ENCODE measurements around the gene TBC1D17.

Gene TBC1D17

DNA sequence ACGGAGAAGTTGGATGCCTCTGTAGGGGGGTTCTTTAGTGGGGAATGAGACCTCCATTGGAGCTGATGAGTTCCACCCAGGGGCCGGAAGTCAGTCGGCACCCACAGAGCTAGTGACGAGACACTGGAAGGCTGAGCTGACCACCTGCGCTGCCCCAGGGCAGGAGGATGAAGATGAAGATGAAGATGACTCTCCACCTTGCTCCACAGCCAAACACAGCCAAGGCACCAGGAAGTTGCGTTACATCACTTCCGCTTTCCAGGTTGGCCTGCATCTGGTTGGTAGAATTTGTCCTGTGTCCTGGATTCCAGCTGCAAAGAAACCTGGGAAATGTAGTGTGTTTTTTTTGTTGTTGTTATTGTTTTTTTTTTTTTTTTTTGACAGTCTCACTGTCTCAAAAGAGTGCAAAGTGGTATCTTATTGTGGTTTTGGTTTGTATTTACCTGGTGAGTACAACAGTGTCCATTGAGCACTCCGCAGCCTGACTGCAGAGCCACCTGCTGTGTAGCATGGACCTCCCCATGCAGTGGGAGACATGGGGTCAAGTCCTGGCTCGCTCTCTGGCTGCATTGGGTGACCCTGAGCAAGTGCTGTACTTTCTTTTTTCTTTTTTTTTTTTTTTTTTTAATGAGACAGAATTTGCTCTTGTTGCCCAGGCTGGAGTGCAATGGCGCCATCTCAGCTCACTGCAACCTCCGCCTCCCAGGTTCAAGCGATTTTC lies 1.9 kb downstream of the TBC1D17 start:
- no peak for DNase-seq

DNA sequence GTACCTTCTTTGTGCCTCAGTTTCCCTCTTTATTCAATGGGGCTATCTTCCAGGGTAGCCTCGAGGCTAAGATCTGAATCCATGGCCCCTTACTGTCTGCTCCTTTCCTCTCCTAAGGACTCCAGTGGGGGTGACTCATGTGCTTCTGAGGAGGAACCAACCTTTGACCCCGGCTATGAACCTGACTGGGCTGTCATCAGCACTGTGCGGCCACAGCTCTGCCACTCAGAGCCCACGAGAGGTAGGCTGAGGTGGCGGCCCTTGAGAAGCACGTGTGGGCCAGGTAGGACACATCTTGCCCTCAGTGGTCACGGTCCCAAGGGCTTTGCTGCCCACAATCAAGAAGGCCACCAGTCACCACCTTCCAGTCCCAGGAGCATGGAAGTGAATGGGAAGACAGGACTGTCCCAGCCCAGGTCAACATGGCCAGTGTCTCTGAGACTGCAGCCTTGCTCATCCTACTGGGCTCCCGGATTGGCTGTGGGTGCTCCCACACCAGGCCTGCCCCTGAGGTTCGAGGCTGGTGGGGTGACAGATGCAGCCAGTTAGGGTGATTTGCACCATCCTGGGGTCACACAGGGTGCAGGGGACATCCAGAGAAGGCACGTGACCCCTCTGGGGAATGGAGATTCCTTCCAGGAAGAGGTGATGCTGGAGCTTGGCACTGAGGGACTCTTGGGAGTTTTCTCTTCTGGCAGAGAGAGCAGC lies 2.8 kb downstream of the TBC1D17 start:
- no peak for DNase-seq

DNA sequence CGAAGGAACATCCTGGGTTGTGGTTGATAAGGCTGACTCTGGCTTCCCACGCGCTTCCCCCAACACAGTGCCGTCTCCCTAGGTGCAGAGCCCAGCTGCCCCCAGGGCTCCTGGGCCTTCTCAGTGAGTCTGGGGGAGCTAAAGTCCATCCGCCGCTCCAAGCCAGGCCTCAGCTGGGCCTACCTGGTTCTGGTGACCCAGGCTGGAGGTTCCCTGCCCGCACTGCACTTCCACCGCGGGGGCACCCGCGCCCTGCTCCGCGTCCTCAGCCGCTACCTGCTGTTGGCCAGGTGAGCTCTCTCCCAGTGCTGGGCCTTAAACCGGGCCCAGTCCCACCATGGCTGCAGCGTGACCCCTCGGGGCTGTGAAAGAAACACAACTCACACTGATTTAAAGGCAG lies 3.7 kb downstream of the TBC1D17 start:
- DNase-seq, result no peak

DNA sequence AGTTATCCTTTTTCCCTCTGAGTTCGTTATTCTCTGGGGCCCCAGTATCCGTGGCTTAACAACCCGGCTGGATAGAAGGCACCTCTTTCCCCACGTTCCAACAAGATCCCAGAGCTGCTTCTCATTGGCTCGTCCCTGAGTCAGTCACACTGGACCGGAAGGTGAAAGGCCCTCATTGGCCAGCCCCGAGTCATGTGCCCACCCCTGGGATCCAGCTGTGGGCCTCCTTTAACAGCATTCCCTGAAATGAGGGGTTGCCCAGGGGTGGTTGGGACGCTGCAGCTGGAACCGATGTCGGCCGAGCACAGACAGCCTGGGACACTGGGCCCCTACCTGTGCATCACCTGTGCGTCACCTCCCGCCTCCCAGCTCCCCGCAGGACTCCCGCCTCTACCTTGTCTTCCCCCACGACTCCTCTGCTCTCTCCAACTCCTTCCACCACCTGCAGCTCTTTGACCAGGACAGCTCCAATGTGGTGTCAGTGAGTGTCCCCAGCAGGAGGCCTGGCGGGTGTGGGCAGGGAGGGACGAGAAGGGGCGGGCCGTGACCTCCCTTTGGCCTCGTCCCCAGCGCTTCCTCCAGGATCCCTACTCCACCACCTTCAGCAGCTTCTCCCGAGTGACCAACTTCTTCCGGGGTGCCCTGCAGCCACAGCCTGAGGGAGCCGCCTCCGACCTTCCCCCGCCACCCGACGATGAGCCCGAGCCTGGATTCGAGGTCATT lies 4.3 kb downstream of the TBC1D17 start:
- no peak for DNase-seq

DNA sequence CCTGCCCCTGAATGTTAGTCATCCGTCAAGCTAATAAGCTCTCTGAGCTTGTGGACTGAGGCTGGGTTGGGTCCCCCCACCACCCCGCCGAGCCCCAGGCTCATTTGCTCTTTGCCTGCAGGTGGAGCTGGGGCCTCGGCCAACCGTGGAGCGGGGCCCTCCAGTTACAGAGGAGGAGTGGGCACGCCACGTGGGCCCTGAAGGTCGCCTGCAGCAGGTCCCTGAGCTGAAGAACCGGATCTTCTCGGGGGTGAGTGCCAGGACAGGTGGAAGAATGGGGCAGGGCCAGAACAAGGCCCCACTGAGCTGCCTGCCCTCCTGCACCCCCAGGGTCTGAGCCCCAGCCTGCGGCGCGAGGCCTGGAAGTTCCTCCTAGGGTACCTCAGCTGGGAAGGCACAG lies 5.1 kb downstream of the TBC1D17 start:
- DNase-seq, result no peak

DNA sequence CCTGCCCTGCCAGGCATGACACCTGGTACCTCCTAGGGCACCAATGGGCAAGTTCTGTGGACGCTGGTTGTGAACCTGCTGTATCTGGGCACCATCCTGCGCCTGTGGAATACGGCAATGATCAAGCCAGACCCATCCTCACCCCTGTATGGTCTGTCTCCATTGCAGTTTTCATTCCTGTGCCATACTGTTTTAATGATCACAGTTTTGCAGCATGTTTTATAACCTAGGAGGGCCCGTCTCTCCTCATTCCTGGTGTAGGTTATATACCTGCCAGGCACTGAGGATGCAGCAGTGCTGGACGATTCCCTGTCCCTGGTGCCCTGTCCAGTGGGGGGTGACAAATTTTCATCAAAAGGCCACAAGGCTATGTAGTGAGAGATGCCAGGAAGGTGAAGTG lies 5.6 kb downstream of the TBC1D17 start:
- no peak for DNase-seq

DNA sequence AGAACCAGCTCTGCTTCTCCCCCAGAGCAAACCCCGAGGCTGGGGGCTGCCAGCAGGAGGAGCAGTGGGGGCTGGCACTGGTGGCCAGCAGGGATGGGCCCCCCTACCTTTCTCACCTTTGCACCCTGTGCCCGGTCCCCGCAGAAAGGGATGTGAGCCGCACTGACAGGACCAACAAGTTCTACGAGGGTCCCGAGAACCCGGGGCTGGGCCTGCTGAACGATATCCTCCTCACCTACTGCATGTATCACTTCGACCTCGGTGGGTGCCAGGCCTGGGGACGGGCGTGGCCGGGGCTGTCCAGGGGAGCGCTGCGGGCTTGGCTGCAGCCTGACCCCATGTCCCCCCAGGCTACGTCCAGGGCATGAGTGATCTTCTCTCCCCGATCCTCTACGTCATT lies 6.6 kb downstream of the TBC1D17 start:
- no peak for DNase-seq

DNA sequence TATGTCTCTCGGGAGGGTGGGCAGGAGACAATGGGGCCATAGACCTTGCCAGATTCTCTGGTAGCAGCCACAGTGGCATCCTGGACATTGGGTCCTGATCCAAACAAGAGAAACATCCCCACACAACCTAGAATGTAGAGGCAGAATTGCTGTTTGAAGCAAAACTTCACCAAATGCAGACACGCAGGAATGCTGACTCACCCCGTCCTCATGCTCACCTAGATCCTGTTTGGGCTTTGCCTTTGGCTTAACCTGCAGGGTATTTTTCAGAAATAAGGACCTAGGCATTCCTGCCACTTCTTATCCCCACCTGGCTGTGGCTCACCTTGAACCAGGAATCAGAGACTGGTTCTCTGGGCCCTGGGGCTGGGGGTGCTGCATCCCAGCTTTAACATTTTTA lies 7.3 kb downstream of the TBC1D17 start:
- DNase-seq, result no peak

DNA sequence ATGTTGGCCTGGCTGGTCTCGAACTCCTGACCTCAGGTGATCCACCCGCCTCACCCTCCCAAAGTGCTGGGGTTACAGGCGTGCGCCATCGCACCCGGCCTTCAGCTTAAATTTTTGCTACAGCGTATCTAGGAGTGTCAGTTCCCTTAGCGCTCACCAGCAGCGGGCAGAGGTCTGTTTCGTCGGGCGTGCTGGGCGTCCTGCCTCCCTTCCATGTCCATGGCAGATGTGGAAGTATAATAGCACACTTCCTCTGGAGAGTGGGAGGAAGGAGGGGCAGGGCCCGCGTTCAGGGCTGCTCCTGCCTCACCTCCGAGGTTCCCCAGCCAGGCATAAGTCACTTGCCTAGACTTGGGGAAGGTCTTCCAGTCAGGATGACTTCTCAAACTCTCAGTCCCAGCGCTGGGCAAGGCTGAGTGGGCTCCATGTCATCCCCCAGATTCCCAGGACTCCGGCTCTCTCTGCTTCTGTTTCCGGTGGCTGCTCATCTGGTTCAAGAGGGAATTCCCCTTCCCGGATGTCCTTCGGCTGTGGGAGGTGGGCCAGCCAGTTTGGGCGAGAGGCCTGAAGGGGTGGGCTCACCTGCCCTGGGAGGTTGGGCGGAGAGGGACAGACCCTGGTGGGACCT lies 9.6 kb downstream of the TBC1D17 start:
- no peak for DNase-seq

DNA sequence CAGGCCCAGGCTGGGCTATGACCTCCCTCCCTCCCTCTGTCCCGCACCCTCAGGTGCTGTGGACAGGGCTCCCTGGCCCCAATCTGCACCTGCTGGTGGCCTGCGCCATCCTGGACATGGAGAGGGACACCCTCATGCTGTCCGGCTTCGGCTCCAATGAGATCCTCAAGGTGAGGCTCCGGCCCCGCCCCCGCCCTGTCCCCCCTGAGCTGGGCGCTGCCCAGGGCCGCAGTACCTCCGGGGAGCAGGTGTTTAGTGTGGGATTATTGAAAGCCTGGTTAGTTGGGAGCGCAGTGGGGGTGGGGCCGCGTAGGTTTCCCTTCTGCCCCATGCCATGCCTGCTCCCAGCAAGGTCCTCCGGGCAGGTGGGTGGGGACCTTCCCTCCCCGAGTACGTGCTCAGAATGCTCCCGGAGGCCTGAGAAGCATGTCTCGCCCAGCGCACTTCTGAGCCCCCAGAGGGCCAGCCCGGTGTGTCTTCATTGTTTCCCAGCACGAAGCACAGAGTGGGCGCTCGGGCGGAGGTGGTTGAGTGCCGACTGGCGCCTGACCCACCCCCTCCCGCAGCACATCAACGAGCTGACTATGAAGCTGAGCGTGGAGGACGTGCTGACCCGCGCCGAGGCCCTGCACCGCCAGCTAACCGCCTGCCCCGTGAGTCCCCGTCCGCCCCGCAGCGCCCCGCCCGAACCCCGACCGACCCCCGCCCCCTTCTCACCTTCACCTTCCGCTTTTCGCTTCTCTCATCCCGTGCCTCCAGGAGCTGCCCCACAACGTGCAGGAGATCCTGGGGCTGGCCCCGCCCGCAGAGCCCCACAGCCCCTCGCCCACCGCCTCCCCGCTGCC lies 10.4 kb downstream of the TBC1D17 start:
- DNase-seq, result no peak

DNA sequence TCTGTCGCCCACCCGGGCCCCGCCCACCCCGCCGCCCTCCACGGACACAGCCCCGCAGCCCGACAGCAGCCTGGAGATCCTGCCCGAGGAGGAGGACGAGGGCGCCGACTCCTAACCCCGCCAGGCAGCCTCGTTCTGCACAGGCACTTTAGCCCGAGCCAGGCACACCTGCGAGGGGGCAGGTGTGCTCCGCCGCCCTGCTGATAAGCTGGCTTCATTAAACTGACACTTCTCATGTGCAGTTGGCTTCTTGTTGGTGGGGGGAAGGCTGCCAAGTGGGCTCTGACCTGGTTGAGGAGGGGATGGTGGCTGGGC lies 11.0 kb downstream of the TBC1D17 start:
- DNase-seq, result no peak

DNA sequence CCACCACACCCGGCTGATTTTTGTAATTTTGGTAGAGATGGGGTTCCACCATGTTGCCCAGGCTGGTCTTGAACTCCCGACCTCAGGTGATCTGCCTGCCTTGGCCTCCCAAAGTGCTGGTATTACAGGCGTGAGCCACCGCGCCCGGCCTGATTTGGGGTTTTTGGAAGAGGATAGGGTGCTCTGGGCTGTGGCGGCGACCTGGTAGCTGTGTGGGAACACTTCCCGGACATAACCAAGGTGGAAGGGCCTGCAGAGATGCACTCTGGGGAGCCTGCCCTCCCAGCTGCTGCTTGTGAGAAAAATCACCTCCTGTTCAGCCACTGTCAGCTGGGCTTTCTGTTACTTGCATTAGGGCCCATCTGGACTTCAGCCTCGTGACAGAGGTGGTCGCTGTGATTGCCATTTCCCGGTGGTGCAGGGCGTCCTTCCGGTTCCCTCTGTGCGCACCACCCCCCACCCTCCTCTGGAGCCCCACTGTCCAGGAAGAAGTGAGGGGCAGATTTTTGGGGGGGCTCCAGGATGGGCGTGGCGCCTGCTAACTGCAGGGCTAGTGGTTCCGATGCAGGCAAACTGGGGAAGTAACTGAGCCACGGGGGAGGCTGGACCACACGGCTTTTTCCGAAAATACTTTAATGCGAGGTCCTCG lies 11.7 kb downstream of the TBC1D17 start:
- DNase-seq, result no peak

DNA sequence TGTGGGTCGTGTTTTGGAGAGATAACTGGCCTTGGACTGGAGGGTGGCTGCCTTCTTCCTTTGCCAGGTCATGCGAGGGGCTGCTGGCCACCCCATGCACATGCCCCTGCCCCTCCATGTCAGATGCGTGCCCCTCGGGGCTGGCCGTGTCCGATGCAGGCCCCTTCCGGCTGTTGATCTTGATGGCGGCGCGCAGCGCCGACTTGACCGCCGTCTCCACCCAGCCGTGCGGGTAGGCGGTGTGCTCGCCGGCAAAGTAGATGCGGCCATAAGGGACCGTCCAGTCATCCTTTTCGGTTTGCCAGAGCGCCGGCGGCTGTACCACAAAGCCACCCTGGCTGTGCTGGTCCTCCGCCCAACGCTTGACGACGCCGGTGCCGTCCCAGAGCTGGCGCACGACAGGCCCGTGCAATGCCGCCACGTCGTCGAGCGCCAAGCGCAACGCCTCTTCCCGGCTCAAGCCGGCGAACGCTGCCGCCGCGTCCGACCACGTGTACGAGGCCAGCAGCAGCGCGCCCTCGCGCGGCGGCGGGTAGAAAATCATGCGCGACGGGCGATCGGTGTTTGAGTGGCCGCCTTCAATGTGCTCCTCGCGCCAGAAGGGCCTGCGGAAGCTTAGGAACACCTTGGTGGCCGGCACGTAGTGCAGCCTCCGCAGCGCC lies 12.3 kb downstream of the TBC1D17 start:
- no peak for DNase-seq

DNA sequence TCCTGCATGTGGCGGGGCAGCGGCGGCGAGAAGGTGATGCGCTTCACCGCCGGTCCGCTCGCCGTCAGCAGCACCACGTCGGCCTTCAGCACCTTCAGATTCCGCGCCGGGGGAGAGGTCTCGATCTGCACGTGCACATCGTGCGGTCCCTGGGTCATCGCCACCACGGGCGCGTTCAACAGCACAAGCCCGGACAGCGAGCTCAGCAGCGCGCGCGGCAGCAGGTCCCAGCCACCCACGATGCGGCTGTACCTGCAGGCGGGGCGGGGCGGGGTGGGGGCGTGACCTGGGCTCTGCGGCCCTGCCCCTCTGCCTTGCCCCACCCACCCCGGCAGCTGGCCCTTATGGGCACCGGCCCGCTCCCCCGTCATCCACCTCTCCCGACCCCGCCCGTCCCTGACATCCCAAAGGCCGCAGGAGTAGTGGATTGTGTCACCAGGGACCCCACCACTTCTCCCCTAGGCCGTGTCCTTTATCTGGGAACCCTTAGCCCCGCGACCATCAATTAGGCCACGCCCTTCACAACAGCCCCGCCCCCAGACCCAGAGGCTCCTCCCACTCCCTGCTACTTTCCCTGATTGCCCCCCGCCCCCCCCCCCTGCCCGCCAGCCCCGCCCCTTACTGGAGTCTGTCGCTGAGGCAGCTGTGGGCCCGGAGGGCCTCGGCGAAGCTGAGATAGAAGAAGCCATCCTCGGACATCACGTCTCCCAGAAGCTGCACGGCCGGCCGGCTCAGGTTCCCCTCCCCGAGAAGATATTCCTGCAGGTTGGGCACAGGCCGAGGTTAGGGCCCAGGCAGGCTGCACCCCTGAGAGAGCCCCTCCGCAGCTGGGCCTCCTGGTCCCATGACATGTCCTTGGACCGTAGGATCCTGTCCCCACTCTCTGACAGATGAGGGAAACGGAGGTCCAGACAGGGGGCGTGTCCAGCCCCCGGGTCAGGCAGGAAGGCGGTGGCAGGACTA lies 13.1 kb downstream of the TBC1D17 start:
- no peak for DNase-seq

DNA sequence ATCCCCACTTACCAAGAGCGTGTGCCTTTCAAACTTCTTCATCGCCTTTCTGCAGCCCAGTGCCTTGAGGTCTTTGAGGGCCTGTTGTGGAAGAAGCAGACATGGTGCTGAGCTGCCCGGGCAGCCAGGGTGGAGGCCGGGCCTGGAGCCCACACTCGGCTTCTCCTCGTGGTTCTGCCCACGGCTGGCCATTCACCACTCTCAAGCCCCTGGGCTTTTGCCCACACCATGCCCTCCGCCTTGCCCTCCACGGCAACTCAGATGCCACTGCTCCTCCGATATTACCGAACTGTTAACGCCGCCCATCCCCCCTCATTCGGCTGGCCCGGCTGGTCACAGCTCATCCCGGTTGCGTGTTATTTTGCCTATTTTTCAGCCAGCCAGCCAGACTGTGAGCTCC lies 13.9 kb downstream of the TBC1D17 start:
- DNase-seq, result no peak

DNA sequence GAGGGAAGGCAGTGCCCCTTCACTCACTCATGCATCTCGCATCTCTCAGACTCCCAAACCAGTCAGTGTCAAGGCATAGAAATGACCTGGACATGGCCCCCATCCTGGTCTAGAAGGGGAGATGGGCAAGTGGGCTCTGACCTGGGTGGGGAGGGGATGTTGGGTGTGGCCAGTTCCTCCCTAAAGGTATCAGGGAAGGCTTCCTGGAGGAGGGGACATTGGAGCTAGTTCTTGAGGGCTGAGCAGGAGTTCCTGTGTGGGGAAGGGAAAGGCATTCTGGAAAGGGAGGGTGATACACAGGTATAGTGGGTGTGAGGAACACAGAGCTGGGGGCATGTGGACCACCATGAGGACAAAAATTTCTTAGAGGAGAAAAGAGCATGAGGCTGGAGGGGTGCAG lies 15.2 kb downstream of the TBC1D17 start:
- DNase-seq, result no peak

DNA sequence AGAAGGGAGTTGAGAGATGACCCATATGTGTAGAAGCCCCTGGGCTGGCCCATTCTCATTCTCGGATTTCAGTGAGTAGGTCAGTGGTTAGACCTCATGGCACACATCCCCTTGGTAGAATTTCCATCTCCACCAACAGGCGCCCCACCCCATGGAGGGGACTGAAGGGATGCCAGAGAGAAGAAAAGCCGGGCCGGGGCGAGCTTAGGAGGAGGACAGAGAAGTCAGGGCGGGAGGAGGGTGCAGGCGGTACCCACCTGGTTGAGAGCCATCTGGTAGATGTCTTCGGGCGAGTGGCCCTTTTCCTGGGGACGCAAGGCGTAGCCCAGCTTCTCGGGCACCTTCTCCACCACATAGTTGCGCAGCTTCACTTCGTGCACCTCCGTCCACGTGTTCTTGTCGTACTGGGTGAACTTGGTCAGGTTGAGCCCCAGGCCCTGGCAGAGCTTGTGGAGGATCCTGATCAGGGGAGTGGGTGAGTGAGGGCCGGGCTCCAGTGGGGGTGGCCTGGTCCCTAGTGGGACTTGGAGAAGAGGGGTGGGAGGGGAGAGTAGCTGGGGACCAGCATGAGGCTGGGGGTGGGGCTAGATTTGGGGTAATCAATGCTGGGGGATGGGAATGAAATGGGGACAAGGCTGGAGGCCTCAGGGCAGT lies 16.6 kb downstream of the TBC1D17 start:
- DNase-seq, result no peak

DNA sequence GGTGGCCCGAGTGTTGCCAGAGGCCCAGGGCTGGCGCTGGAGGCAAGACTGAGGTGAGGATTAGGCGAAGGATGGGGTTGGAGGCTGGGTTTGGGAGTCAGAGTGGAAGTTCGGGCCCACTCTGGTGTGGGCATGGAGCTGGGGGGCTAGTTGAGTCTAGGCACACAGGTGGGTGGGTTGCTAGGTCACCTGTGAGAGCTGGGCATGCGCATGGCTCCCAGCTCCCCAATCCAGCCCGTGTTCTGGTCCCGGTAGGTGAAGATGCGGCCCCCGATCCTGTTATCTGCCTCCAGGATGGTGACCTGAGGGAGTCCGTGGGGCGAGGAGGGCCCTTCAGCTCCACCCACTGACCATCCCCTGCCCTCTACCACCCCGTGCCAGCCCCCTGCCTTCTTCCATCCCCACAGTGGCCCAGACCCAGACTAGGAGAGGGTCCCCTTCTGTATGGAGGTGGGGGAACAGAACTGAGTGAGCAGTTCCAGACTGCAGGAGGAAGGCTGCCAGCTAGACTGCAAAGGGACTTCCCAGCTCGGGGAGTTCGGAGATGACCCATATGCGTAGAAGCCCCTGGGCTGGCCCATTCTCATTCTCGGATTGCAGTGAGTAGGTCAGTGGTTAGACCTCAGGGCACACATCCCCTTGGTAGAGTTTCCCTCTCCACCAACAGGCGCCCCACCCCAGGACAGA lies 17.5 kb downstream of the TBC1D17 start:
- no peak for DNase-seq

DNA sequence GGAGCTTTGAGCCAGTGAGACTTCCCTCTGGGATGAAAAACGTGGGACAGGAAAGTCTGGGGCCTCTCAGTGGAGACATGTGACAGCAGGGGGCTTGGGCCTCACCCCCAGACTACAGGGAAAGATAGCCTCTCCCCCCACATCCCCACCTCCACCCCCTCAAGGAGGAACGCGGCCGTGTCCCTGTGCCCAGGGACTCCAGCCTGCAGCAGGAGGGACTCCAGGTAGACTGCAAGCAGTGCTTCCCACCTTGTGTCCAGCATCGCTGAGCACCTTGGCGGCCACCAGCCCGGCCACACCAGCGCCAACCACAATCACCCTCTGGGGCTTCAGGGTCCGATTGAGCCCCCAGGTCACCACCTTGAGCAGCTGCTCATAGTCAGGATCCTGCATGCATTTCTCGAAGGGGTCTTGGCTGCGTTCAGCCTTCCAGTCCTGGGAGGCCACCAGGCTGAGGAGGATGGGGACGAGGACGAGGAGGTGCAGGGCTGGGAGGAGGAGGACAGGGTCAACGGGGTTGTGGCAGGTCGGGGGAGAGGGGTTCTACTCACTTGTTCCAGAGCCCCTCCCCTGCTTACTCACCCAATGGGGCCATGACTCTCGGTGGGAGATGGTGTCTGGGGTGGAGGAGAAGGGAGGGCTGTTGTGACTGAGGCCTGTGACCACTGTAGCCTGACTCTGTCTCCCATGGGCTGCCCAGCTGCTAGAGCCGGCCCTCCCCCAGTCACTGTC lies 18.2 kb downstream of the TBC1D17 start:
- DNase-seq, result no peak

All from NCI-H345 (cell line).